DOHH2 (cell line): Measurements from ENCODE around the gene SLC2A10.

Experiments
- CTCF ChIP-seq: fragments of 200-600 bp; sonication (generic); IDR thresholded peaks from one replicate; pipeline ENCODE4 v1.5.1; 2014; ENCODE audit warnings: antibody characterized with exemption, mild to moderate bottlenecking, low read depth, low read length; ENCODE audit not compliant: poor library complexity, severe bottlenecking
- EZH2phosphoT487 ChIP-seq: fragments of 200-600 bp; sonication (generic); IDR thresholded peaks from 2 replicates; pipeline ENCODE4 v1.6.1; 2017; ENCODE audit warnings: borderline replicate concordance, mild to moderate bottlenecking, antibody characterized with exemption, low read length, moderate library complexity, mixed read lengths

- no peak for TF ChIP-seq CTCF
- no peak for TF ChIP-seq EZH2phosphoT487
Measured at GRCh38 chr20:46661659-46662058, 47.8 kb upstream of the SLC2A10 start.
